HepG2 (cell line): ENCODE data around the gene CSNK1D. TPM values are rescaled to one million over a fixed set of nuclear protein-coding genes. Genes with fewer than 3 reads are reported as not detected.

Experiments
- ARNT ChIP-seq: fragments of 450-650 bp; IDR thresholded peaks from 2 replicates; pipeline ENCODE4 v1.6.1; 2017
- FLYWCH1 ChIP-seq: sonication (generic); formaldehyde crosslinking; IDR thresholded peaks from 2 replicates; pipeline ENCODE4 v1.8.1; 2023; ENCODE audit warnings: mild to moderate bottlenecking, missing genetic modification reagents
- HNRNPH1 ChIP-seq: fragments of 200-400 bp; formaldehyde crosslinking; optimal IDR thresholded peaks from 2 replicates; pipeline ENCODE3; 2017; ENCODE audit warnings: mild to moderate bottlenecking, low read depth, low read length
- HOXA7 ChIP-seq: sonication (generic); formaldehyde crosslinking; IDR thresholded peaks from 2 replicates; pipeline ENCODE4 v1.8.1; 2022; ENCODE audit warnings: mild to moderate bottlenecking, missing genetic modification reagents, moderate library complexity
- NFIB ChIP-seq: sonication (generic); formaldehyde crosslinking; IDR thresholded peaks from 2 replicates; pipeline ENCODE4 v1.9.0; 2021; ENCODE audit warnings: missing genetic modification reagents, mild to moderate bottlenecking, borderline replicate concordance
- NR2F1 ChIP-seq, 2 experiments: fragments of 450-650 bp in 1 of 2; formaldehyde crosslinking in 1 of 2; IDR thresholded peaks; 2 replicates each; pipeline versions ENCODE4 v1.5.0 to v1.6.1; 2016 to 2020; ENCODE audit warnings: mild to moderate bottlenecking in 1 of 2, missing compliant biosample characterization in 1 of 2, missing genetic modification reagents in 1 of 2, moderate library complexity in 1 of 2
- SIX4 ChIP-seq: sonication (generic); formaldehyde crosslinking; IDR thresholded peaks from 2 replicates; pipeline ENCODE4 v1.4.0; 2020; ENCODE audit warnings: missing genetic modification reagents
- SMAD3 ChIP-seq: sonication (generic); formaldehyde crosslinking; IDR thresholded peaks from 2 replicates; pipeline ENCODE4 v1.4.0; 2020; ENCODE audit warnings: missing genetic modification reagents
- SMARCC2 ChIP-seq: fragments of 450-650 bp; IDR thresholded peaks from 2 replicates; pipeline ENCODE4 v1.6.1; 2017; ENCODE audit warnings: antibody characterized with exemption, mild to moderate bottlenecking
- STAT5B ChIP-seq: sonication (generic); formaldehyde crosslinking; IDR thresholded peaks from 2 replicates; pipeline ENCODE4 v1.4.0; 2020; ENCODE audit warnings: missing genetic modification reagents
- TAF1 ChIP-seq: sonication (generic); formaldehyde crosslinking; IDR thresholded peaks from 2 replicates; pipeline ENCODE4 v1.4.0; 2020; ENCODE audit warnings: missing genetic modification reagents
- TOE1 ChIP-seq: sonication (generic); formaldehyde crosslinking; IDR thresholded peaks from 2 replicates; pipeline ENCODE4 v1.4.0; 2020; ENCODE audit warnings: mild to moderate bottlenecking, missing genetic modification reagents
- ZC3H4 ChIP-seq: sonication (generic); formaldehyde crosslinking; IDR thresholded peaks from 2 replicates; pipeline ENCODE4 v1.4.0; 2020; ENCODE audit warnings: missing genetic modification reagents, borderline replicate concordance
- ZNF263 ChIP-seq: sonication (generic); formaldehyde crosslinking; IDR thresholded peaks from 2 replicates; pipeline ENCODE4 v1.4.0; 2020; ENCODE audit warnings: missing genetic modification reagents
- ZNF563 ChIP-seq: sonication (generic); formaldehyde crosslinking; IDR thresholded peaks from 2 replicates; pipeline ENCODE4 v1.8.0; 2022; ENCODE audit warnings: mild to moderate bottlenecking, moderate library complexity, missing genetic modification reagents
- ZNF564 ChIP-seq: sonication (generic); formaldehyde crosslinking; IDR thresholded peaks from 2 replicates; pipeline ENCODE4 v1.8.1; 2023; ENCODE audit warnings: mild to moderate bottlenecking, missing genetic modification reagents
- polyA plus RNA-seq, 8 experiments: library from polyadenylated mRNA; depleted of rRNA in 3 of 8; stranded (reverse) in 7 of 8; unstranded in 1 of 8; fragments of >200 nt; fragmentation: Illumina TruSeq in 4 of 8; extraction: Trizol in 4 of 8; gene quantifications; 2 replicates each; pipeline versions ENCODE4 v1.2.1 to v1.2.3, GENCODE V29; 2011 to 2016; ENCODE audit warnings: low read depth in 4 of 8, missing spikeins in 1 of 8, mixed read lengths in 1 of 8; ENCODE audit not compliant: insufficient read depth in 1 of 8
- total RNA-seq, 5 experiments: library from RNA; depleted of rRNA; stranded (reverse); fragments of >200 nt; fragmentation: Illumina TruSeq; extraction: Trizol; gene quantifications; 2 replicates each; pipeline ENCODE4 v1.2.3, GENCODE V29; 2016; ENCODE audit warnings: low read depth in 1 of 5
- TF ChIP-seq, protein P1 (sequence below): IDR thresholded peaks from 2 replicates; pipeline ENCODE4 v1.6.1; 2012; ENCODE audit warnings: low read depth, low read length, improper control_type of control experiment
- TF ChIP-seq, protein P2 (sequence below): sonication (generic); formaldehyde crosslinking; IDR thresholded peaks from 2 replicates; pipeline ENCODE4 v1.5.1; 2020; ENCODE audit warnings: mild to moderate bottlenecking, missing genetic modification reagents, moderate library complexity
- TF ChIP-seq, protein P3 (sequence below): sonication (generic); formaldehyde crosslinking; IDR thresholded peaks from 2 replicates; pipeline ENCODE4 v1.4.0; 2020; ENCODE audit warnings: missing genetic modification reagents
- TF ChIP-seq, protein P4 (sequence below): sonication (generic); formaldehyde crosslinking; IDR thresholded peaks from 2 replicates; pipeline ENCODE4 v1.5.1; 2020; ENCODE audit warnings: mild to moderate bottlenecking, missing genetic modification reagents, borderline replicate concordance
- TF ChIP-seq, protein P5 (sequence below): IDR thresholded peaks from 2 replicates; pipeline ENCODE4 v1.6.1; 2016; ENCODE audit warnings: missing compliant biosample characterization, missing genetic modification reagents, borderline replicate concordance

CSNK1D gene
- total and polyA plus RNA-seq, 2 of the 13 experiments (the other 11 are each of a cell fraction or from before 2014, with no cell fraction given) = 31.5 to 128 TPM

DNA sequence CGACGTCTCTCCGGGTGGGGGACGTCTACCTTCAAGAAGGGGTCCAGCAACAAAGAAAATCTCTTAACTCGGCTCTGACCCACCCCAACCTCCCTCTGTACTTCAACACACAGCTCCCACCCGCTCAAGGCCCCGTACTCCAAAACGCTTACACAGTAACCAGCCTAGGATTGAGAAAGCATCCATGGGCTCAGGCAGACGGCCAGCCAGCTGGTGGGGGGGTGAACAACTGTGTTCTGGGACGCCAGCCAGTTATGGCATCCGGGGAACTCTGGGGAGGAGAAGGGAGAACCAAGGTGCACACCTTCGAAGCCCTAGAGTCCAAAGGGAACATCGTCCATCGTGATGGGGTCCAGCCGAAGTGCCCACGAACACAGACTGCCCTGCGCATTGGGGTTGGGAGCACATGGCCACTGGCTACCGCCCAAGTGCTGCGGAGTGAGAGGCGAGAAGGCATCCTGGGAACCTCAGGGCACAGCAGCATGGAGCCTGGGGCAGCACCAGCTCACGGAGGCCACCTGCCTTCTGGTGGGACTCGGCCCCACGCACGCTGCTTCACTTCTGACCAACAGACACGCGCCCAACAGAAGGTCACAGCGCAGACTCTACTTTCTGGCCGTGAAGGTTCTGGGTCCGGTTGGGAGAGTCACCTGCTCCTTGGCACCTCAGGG, 30.4 kb downstream of the CSNK1D start (continued):
- TF ChIP-seq, protein P1, sequence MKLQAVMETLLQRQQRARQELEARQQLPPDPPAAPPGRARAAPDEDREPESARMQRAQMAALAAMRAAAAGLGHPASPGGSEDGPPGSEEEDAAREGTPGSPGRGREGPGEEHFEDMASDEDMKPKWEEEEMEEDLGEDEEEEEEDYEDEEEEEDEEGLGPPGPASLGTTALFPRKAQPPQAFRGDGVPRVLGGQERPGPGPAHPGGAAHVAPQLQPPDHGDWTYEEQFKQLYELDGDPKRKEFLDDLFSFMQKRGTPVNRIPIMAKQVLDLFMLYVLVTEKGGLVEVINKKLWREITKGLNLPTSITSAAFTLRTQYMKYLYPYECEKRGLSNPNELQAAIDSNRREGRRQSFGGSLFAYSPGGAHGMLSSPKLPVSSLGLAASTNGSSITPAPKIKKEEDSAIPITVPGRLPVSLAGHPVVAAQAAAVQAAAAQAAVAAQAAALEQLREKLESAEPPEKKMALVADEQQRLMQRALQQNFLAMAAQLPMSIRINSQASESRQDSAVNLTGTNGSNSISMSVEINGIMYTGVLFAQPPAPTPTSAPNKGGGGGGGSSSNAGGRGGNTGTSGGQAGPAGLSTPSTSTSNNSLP = no peak
- TF ChIP-seq SMARCC2 = no peak
- no peak for TF ChIP-seq STAT5B (CRISPR knock-in tag)
- TF ChIP-seq NR2F1 (CRISPR knock-in tag; IDR thresholded peaks at IDR 0.05) = no peak
- TF ChIP-seq, protein P2, sequence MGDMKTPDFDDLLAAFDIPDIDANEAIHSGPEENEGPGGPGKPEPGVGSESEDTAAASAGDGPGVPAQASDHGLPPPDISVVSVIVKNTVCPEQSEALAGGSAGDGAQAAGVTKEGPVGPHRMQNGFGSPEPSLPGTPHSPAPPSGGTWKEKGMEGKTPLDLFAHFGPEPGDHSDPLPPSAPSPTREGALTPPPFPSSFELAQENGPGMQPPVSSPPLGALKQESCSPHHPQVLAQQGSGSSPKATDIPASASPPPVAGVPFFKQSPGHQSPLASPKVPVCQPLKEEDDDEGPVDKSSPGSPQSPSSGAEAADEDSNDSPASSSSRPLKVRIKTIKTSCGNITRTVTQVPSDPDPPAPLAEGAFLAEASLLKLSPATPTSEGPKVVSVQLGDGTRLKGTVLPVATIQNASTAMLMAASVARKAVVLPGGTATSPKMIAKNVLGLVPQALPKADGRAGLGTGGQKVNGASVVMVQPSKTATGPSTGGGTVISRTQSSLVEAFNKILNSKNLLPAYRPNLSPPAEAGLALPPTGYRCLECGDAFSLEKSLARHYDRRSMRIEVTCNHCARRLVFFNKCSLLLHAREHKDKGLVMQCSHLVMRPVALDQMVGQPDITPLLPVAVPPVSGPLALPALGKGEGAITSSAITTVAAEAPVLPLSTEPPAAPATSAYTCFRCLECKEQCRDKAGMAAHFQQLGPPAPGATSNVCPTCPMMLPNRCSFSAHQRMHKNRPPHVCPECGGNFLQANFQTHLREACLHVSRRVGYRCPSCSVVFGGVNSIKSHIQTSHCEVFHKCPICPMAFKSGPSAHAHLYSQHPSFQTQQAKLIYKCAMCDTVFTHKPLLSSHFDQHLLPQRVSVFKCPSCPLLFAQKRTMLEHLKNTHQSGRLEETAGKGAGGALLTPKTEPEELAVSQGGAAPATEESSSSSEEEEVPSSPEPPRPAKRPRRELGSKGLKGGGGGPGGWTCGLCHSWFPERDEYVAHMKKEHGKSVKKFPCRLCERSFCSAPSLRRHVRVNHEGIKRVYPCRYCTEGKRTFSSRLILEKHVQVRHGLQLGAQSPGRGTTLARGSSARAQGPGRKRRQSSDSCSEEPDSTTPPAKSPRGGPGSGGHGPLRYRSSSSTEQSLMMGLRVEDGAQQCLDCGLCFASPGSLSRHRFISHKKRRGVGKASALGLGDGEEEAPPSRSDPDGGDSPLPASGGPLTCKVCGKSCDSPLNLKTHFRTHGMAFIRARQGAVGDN (CRISPR knock-in tag) = peak; percentile 86
- no peak for TF ChIP-seq HOXA7 (CRISPR knock-in tag)
- TF ChIP-seq ZNF263 (CRISPR knock-in tag) = no peak
- peak; percentile 54 for TF ChIP-seq HNRNPH1
- TF ChIP-seq FLYWCH1 (CRISPR knock-in tag) = no peak
- no peak; the same call in 1 of the 2 replicates for TF ChIP-seq ZNF563 (CRISPR knock-in tag)
- no peak for TF ChIP-seq TOE1 (CRISPR knock-in tag)
- TF ChIP-seq ZNF564 (CRISPR knock-in tag) = no peak
- TF ChIP-seq, protein P3, sequence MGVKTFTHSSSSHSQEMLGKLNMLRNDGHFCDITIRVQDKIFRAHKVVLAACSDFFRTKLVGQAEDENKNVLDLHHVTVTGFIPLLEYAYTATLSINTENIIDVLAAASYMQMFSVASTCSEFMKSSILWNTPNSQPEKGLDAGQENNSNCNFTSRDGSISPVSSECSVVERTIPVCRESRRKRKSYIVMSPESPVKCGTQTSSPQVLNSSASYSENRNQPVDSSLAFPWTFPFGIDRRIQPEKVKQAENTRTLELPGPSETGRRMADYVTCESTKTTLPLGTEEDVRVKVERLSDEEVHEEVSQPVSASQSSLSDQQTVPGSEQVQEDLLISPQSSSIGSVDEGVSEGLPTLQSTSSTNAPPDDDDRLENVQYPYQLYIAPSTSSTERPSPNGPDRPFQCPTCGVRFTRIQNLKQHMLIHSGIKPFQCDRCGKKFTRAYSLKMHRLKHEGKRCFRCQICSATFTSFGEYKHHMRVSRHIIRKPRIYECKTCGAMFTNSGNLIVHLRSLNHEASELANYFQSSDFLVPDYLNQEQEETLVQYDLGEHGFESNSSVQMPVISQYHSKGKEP (CRISPR knock-in tag) = no peak
- TF ChIP-seq NFIB (CRISPR knock-in tag) = no peak
- TF ChIP-seq, protein P4, sequence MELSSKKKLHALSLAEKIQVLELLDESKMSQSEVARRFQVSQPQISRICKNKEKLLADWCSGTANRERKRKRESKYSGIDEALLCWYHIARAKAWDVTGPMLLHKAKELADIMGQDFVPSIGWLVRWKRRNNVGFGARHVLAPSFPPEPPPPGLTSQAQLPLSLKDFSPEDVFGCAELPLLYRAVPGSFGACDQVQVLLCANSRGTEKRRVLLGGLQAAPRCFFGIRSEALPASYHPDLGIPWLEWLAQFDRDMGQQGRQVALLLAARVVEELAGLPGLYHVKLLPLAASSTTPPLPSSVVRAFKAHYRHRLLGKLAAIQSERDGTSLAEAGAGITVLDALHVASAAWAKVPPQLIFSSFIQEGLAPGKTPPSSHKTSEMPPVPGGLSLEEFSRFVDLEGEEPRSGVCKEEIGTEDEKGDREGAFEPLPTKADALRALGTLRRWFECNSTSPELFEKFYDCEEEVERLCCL = peak; percentile 76; the same call in 1 of the 2 replicates
- TF ChIP-seq SIX4 (CRISPR knock-in tag) = no peak
- no peak for TF ChIP-seq ARNT
- 0 out of 2 replicates have a peak, but pooled peaks have one; percentile 72 for TF ChIP-seq ZC3H4 (CRISPR knock-in tag)
- TF ChIP-seq SMAD3 = no peak
- no peak for TF ChIP-seq TAF1
- TF ChIP-seq, protein P5, sequence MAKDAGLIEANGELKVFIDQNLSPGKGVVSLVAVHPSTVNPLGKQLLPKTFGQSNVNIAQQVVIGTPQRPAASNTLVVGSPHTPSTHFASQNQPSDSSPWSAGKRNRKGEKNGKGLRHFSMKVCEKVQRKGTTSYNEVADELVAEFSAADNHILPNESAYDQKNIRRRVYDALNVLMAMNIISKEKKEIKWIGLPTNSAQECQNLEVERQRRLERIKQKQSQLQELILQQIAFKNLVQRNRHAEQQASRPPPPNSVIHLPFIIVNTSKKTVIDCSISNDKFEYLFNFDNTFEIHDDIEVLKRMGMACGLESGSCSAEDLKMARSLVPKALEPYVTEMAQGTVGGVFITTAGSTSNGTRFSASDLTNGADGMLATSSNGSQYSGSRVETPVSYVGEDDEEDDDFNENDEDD = no peak
